H1 (cell line): Measurements from ENCODE around the gene LY6G6D. TPM values are rescaled to one million over a fixed set of nuclear protein-coding genes. Genes with fewer than 3 reads are reported as not detected.

Source experiments
- CBX5 ChIP-seq: fragments of 300-800, 300-1000 bp; sonication (generic); IDR thresholded peaks from 2 replicates; pipeline ENCODE4 v1.7.1; 2016; ENCODE audit warnings: antibody characterized with exemption, low read length, low read depth
- CBX8 ChIP-seq: fragments of 300-800, 300-1000 bp; sonication (generic); IDR thresholded peaks from 2 replicates; pipeline ENCODE4 v1.7.1; 2016; ENCODE audit warnings: low read depth, low read length, borderline replicate concordance
- CEBPB ChIP-seq: IDR thresholded peaks from 2 replicates; pipeline ENCODE4 v1.6.1; 2012; ENCODE audit warnings: low read depth, low read length
- CHD7 ChIP-seq: fragments of 300-600 bp; sonication (generic); IDR thresholded peaks from 2 replicates; pipeline ENCODE4 v1.7.1; 2012; ENCODE audit warnings: low read length, moderate library complexity, mild to moderate bottlenecking, inconsistent platforms; ENCODE audit not compliant: insufficient replicate concordance
- CREB1 ChIP-seq: IDR thresholded peaks from 2 replicates; pipeline ENCODE4 v1.6.1; 2012; ENCODE audit warnings: inconsistent platforms
- EGR1 ChIP-seq: IDR thresholded peaks from 2 replicates; pipeline ENCODE4 v1.6.1; 2011; ENCODE audit warnings: low read depth, low read length, borderline replicate concordance
- HDAC6 ChIP-seq: IDR thresholded peaks from one replicate; pipeline ENCODE4 v1.7.1; 2012; ENCODE audit warnings: low read depth, mild to moderate bottlenecking, inconsistent platforms, low read length, moderate library complexity
- KDM1A ChIP-seq: fragments of 200-600, 300-600 bp; sonication (generic); IDR thresholded peaks from 2 replicates; pipeline ENCODE4 v1.7.1; 2016; ENCODE audit warnings: mild to moderate bottlenecking, low read length, borderline replicate concordance
- POLR2A ChIP-seq, 2 experiments: IDR thresholded peaks; 1 replicate in 1 of 2; 2 replicates in 1 of 2; pipeline ENCODE4 v1.6.1; 2011; ENCODE audit warnings: low read depth in 2 of 2, low read length in 2 of 2, mild to moderate bottlenecking in 2 of 2; ENCODE audit errors: control extremely low read depth in 1 of 2
- RFX5 ChIP-seq: IDR thresholded peaks from 2 replicates; pipeline ENCODE4 v1.6.1; 2011; ENCODE audit warnings: low read depth, low read length, improper control_type of control experiment, borderline replicate concordance
- RNF2 ChIP-seq: fragments of 200-900, 300-1000 bp; sonication (generic); IDR thresholded peaks from 2 replicates; pipeline ENCODE4 v1.7.1; 2016; ENCODE audit warnings: borderline replicate concordance, low read depth, mild to moderate bottlenecking, antibody characterized with exemption, low read length; ENCODE audit not compliant: poor library complexity, severe bottlenecking; ENCODE audit errors: missing control alignments
- SIN3A ChIP-seq, 2 experiments: IDR thresholded peaks in 1 of 2; conservative IDR thresholded peaks in 1 of 2; 2 replicates each; pipeline ENCODE4 v1.6.1; 2011 to 2012; ENCODE audit warnings: low read length in 2 of 2, improper control_type of control experiment in 1 of 2, low read depth in 1 of 2, mild to moderate bottlenecking in 1 of 2
- polyA plus RNA-seq, 7 experiments: library from polyadenylated mRNA; depleted of rRNA in 3 of 7; stranded (reverse) in 5 of 7; unstranded in 2 of 7; fragments of >200 nt in 5 of 7; fragments of 200-250 nt in 2 of 7; gene quantifications; 1 replicate in 5 of 7; 2 replicates in 1 of 7; 4 replicates in 1 of 7; pipeline versions ENCODE4 v1.2.1 to v1.2.3, GENCODE V29; 2011 to 2013; ENCODE audit warnings: missing spikeins in 2 of 7, mixed read lengths in 2 of 7
- total RNA-seq: library from RNA; stranded (reverse); fragmentation: NEBNext Ultra II Directional; extraction: Animal tissue kit (Norgen Biotek cat#: 25700); gene quantifications from 2 replicates; pipeline ENCODE4 v1.2.1, GENCODE V29; 2021

LY6G6D gene
- total and polyA plus RNA-seq, 2 of the 8 experiments (the other 6 are each of a cell fraction or from before 2014, with no cell fraction given) = 1.8 TPM; not detected in 1

GRCh38 chr6:31729515-31729978 is 14.4 kb downstream of the LY6G6D start (continued):
- TF ChIP-seq CHD7 = no peak
- no peak for TF ChIP-seq KDM1A
- no peak for TF ChIP-seq RFX5
- no peak for TF ChIP-seq POLR2A (IDR thresholded peaks at IDR 0.05; ENCODE audit: control extremely low read depth in 1 of 2, low read depth in 2 of 2, low read length in 2 of 2)
- no peak for TF ChIP-seq CBX8
- TF ChIP-seq HDAC6 = no peak
- TF ChIP-seq CEBPB = no peak
- TF ChIP-seq SIN3A (conservative IDR thresholded peaks at IDR 0.05 in 1 of 2, IDR thresholded peaks at IDR 0.05 in 1 of 2; ENCODE audit: low read depth in 1 of 2, low read length in 2 of 2) = peak; percentile 87 to 96; a peak in 3 of 4 replicates
- no peak for TF ChIP-seq EGR1
- TF ChIP-seq CREB1 = peak; percentile 32; the same call in 1 of the 2 replicates
- no peak for TF ChIP-seq CBX5
- no peak for TF ChIP-seq RNF2
